Measurements from ENCODE around the gene MRFAP1L1. TPM values are rescaled to one million over a fixed set of nuclear protein-coding genes. Genes with fewer than 3 reads are reported as not detected.

The MRFAP1L1 gene
- polyA plus RNA-seq, 1 donor from 2014 or later: 438 TPM

GRCh38 chr4:6662591-6662990 lies 47.1 kb downstream of the MRFAP1L1 start:
- no peak overlapping the region for H2AFZ ChIP-seq (ENCODE audit: low read depth, low read length)
- no peak overlapping the region for H3K4me3 ChIP-seq (ENCODE audit: low read length)
- TF ChIP-seq REST (IDR thresholded peaks at IDR 0.05; ENCODE audit: borderline replicate concordance) (no peak), SMC3 (conservative IDR thresholded peaks at IDR 0.05; ENCODE audit: poor library complexity) (no peak), TAF1 (IDR thresholded peaks at IDR 0.05; ENCODE audit: low read depth) (no peak), POLR2AphosphoS5 (IDR thresholded peaks at IDR 0.05) (no peak), EZH2 (IDR thresholded peaks at IDR 0.05; ENCODE audit: borderline replicate concordance, insufficient read depth, low read length, poor library complexity, severe bottlenecking) (no peak), MXI1 (conservative IDR thresholded peaks at IDR 0.05; ENCODE audit: poor library complexity, severe bottlenecking) (no peak), EP300 (conservative IDR thresholded peaks at IDR 0.05; ENCODE audit: poor library complexity, severe bottlenecking) (no peak), RAD21 (conservative IDR thresholded peaks at IDR 0.05) (no peak)
- TF ChIP-seq, protein P1, sequence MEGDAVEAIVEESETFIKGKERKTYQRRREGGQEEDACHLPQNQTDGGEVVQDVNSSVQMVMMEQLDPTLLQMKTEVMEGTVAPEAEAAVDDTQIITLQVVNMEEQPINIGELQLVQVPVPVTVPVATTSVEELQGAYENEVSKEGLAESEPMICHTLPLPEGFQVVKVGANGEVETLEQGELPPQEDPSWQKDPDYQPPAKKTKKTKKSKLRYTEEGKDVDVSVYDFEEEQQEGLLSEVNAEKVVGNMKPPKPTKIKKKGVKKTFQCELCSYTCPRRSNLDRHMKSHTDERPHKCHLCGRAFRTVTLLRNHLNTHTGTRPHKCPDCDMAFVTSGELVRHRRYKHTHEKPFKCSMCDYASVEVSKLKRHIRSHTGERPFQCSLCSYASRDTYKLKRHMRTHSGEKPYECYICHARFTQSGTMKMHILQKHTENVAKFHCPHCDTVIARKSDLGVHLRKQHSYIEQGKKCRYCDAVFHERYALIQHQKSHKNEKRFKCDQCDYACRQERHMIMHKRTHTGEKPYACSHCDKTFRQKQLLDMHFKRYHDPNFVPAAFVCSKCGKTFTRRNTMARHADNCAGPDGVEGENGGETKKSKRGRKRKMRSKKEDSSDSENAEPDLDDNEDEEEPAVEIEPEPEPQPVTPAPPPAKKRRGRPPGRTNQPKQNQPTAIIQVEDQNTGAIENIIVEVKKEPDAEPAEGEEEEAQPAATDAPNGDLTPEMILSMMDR (IDR thresholded peaks at IDR 0.05; ENCODE audit: poor library complexity, severe bottlenecking): no peak
- no peak overlapping the region for H3K4me2 ChIP-seq (ENCODE audit: low read length)
- H3K9me2 ChIP-seq (ENCODE audit: insufficient read depth, low read length): no peaks in the 10 kb centered on the region
- no peaks in the 10 kb centered on the region for H4K20me1 ChIP-seq (ENCODE audit: insufficient read depth)
- H3K27me3 ChIP-seq (ENCODE audit: insufficient read depth, low read depth, low read length): no peaks in the 10 kb centered on the region
- H3K36me3 ChIP-seq (ENCODE audit: insufficient read depth, low read length): no peaks in the 10 kb centered on the region
- H3F3A ChIP-seq (ENCODE audit: insufficient read depth, low read length, poor library complexity, severe bottlenecking): no peaks in the 10 kb centered on the region
- H3K79me2 ChIP-seq (replicated peaks; ENCODE audit: insufficient read depth, low read length): no peaks in the 10 kb centered on the region
- H3K9ac ChIP-seq (ENCODE audit: low read length): no peak overlapping the region
- H3K9me3 ChIP-seq (ENCODE audit: low read length): no peaks in the 10 kb centered on the region
- no peak overlapping the region for H3K27ac ChIP-seq (ENCODE audit: low read length)

DNA sequence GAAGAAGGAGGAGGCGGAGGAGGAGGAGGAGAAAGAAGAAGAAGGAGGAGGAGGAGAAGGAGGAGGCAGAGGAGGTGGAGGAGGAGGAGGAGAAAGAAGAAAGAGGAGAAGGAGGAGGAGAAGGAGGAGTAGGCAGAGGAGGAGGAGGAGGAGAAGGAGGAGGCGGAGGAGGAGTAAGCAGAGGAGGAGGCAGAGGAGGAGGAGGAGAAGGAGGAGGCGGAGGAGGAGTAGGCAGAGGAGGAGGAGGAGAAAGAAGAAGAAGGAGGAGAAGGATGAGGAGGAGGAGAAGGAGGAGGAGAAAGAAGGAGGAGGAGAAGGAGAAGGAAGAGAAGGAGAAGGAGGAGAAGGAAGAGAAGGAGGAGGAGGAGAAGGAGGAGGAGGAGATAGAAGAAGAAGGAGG lies 49.2 kb downstream of the MRFAP1L1 start:
- Histone ChIP-seq H3K27me3 (ENCODE audit: insufficient read depth, low read depth, low read length) (no peaks in the 10 kb centered on the region), H2AFZ (ENCODE audit: low read depth, low read length) (no peak overlapping the region)

More for the DNA sequence above, 49.2 kb downstream of the MRFAP1L1 start:
- TF ChIP-seq POLR2AphosphoS5 (IDR thresholded peaks at IDR 0.05): no peak
- TF ChIP-seq EP300 (conservative IDR thresholded peaks at IDR 0.05; ENCODE audit: poor library complexity, severe bottlenecking): no peak
- TF ChIP-seq REST (IDR thresholded peaks at IDR 0.05; ENCODE audit: borderline replicate concordance): no peak
- no peak for TF ChIP-seq EZH2 (IDR thresholded peaks at IDR 0.05; ENCODE audit: borderline replicate concordance, insufficient read depth, low read length, poor library complexity, severe bottlenecking)
- TF ChIP-seq, protein P1 (IDR thresholded peaks at IDR 0.05; ENCODE audit: poor library complexity, severe bottlenecking): no peak
- TF ChIP-seq RAD21 (conservative IDR thresholded peaks at IDR 0.05): no peak
- TF ChIP-seq MXI1 (conservative IDR thresholded peaks at IDR 0.05; ENCODE audit: poor library complexity, severe bottlenecking): no peak
- TF ChIP-seq SMC3 (conservative IDR thresholded peaks at IDR 0.05; ENCODE audit: poor library complexity): no peak
- no peak for TF ChIP-seq TAF1 (IDR thresholded peaks at IDR 0.05; ENCODE audit: low read depth)
- no peak overlapping the region for H3K27ac ChIP-seq (ENCODE audit: low read length)
- no peaks in the 10 kb centered on the region for H4K20me1 ChIP-seq (ENCODE audit: insufficient read depth)
- no peaks in the 10 kb centered on the region for H3K9me3 ChIP-seq (ENCODE audit: low read length)
- no peaks in the 10 kb centered on the region for H3K79me2 ChIP-seq (replicated peaks; ENCODE audit: insufficient read depth, low read length)
- H3K9ac ChIP-seq (ENCODE audit: low read length): no peak overlapping the region
- no peaks in the 10 kb centered on the region for H3K36me3 ChIP-seq (ENCODE audit: insufficient read depth, low read length)
- H3K4me3 ChIP-seq (ENCODE audit: low read length): no peak overlapping the region
- H3K4me2 ChIP-seq (ENCODE audit: low read length): no peak overlapping the region
- H3F3A ChIP-seq (ENCODE audit: insufficient read depth, low read length, poor library complexity, severe bottlenecking): no peaks in the 10 kb centered on the region
- no peaks in the 10 kb centered on the region for H3K9me2 ChIP-seq (ENCODE audit: insufficient read depth, low read length)
